H9 (cell line): ENCODE measurements around the gene TMEM165. TPM values are rescaled to one million over a fixed set of nuclear protein-coding genes. Genes with fewer than 3 reads are reported as not detected.

ENCODE experiments used
- DNase-seq: peaks from one replicate; pipeline ENCODE4 v3.0.0-alpha.2; 2017
- H2AFZ ChIP-seq: one replicate; pipeline ENCODE4 v1.6.1; 2013; ENCODE audit warnings: mild to moderate bottlenecking, low read length, control low read depth, moderate library complexity
- H2AK5ac ChIP-seq: 2 replicates; pipeline ENCODE4 v1.6.1; 2013; ENCODE audit warnings: low read length, control low read depth, mixed read lengths; ENCODE audit not compliant: insufficient read length
- H2BK120ac ChIP-seq: one replicate; pipeline ENCODE4 v1.6.1; 2013; ENCODE audit warnings: low read depth, mild to moderate bottlenecking, low read length, control low read depth, inconsistent platforms; ENCODE audit not compliant: poor library complexity, severe bottlenecking
- H2BK12ac ChIP-seq: 2 replicates; pipeline ENCODE4 v1.6.1; 2013; ENCODE audit warnings: low read length, control low read depth, mixed read lengths, low read depth; ENCODE audit not compliant: insufficient read length
- H2BK15ac ChIP-seq: 2 replicates; pipeline ENCODE4 v1.6.1; 2013; ENCODE audit warnings: low read depth, low read length, control low read depth
- H2BK20ac ChIP-seq: one replicate; pipeline ENCODE4 v1.6.1; 2013; ENCODE audit warnings: low read depth, mild to moderate bottlenecking, low read length, control low read depth, inconsistent platforms; ENCODE audit not compliant: poor library complexity, severe bottlenecking
- H2BK5ac ChIP-seq: 2 replicates; pipeline ENCODE4 v1.6.1; 2013; ENCODE audit warnings: low read length, control low read depth, mixed read lengths; ENCODE audit not compliant: insufficient read length
- H3K14ac ChIP-seq: 2 replicates; pipeline ENCODE4 v1.6.1; 2013; ENCODE audit warnings: low read length, control low read depth; ENCODE audit not compliant: insufficient read depth
- H3K18ac ChIP-seq: 2 replicates; pipeline ENCODE4 v1.6.1; 2013; ENCODE audit warnings: low read depth, mild to moderate bottlenecking, mixed read lengths, low read length, control low read depth; ENCODE audit not compliant: insufficient read length
- H3K23ac ChIP-seq: 2 replicates; pipeline ENCODE4 v1.6.1; 2013; ENCODE audit warnings: low read length, control low read depth, mixed read lengths, low read depth; ENCODE audit not compliant: insufficient read length
- H3K23me2 ChIP-seq: 2 replicates; pipeline ENCODE4 v1.6.1; 2013; ENCODE audit warnings: low read depth, mild to moderate bottlenecking, mixed read lengths, low read length, control low read depth; ENCODE audit not compliant: insufficient read length, poor library complexity, severe bottlenecking
- H3K27ac ChIP-seq: 2 replicates; pipeline ENCODE4 v1.5.1; 2013; ENCODE audit warnings: low read length, control low read depth, mixed read lengths, low read depth; ENCODE audit not compliant: insufficient read length
- H3K27me3 ChIP-seq: 2 replicates; pipeline ENCODE4 v1.6.1; 2013; ENCODE audit warnings: low read length, control low read depth, inconsistent platforms; ENCODE audit not compliant: insufficient read depth
- H3K4ac ChIP-seq: 2 replicates; pipeline ENCODE4 v1.6.1; 2013; ENCODE audit warnings: low read depth, mild to moderate bottlenecking, control low read depth, inconsistent platforms, low read length, moderate library complexity
- H3K4me1 ChIP-seq: 2 replicates; pipeline ENCODE4 v1.6.1; 2013; ENCODE audit warnings: low read length, control low read depth, inconsistent platforms; ENCODE audit not compliant: insufficient read depth
- H3K4me2 ChIP-seq: 2 replicates; pipeline ENCODE4 v1.6.1; 2013; ENCODE audit warnings: low read length, control low read depth, mixed read lengths; ENCODE audit not compliant: insufficient read length, insufficient read depth
- H3K56ac ChIP-seq: 2 replicates; pipeline ENCODE4 v1.6.1; 2013; ENCODE audit warnings: low read depth, mild to moderate bottlenecking, mixed read lengths, low read length, control low read depth; ENCODE audit not compliant: insufficient read length
- H3K79me1 ChIP-seq: 2 replicates; pipeline ENCODE4 v1.6.1; 2013; ENCODE audit warnings: low read depth, mild to moderate bottlenecking, moderate library complexity, low read length, control low read depth, inconsistent platforms; ENCODE audit not compliant: insufficient read depth, poor library complexity, severe bottlenecking
- H3K79me2 ChIP-seq: 2 replicates; pipeline ENCODE4 v1.6.1; 2013; ENCODE audit warnings: low read length, control low read depth, inconsistent platforms; ENCODE audit not compliant: insufficient read depth
- H3K9ac ChIP-seq: 2 replicates; pipeline ENCODE4 v1.6.1; 2013; ENCODE audit warnings: low read length, control low read depth, mixed read lengths; ENCODE audit not compliant: insufficient read length; ENCODE audit errors: extremely low read depth
- H3K9me3 ChIP-seq: one replicate; pipeline ENCODE4 v1.6.1; 2013; ENCODE audit warnings: low read depth, low read length, inconsistent platforms; ENCODE audit not compliant: control insufficient read depth
- H3T11ph ChIP-seq: one replicate; pipeline ENCODE4 v1.6.1; 2013; ENCODE audit warnings: mild to moderate bottlenecking, low read length, control low read depth, inconsistent platforms
- H4K20me1 ChIP-seq: one replicate; pipeline ENCODE4 v1.6.1; 2013; ENCODE audit not compliant: control insufficient read depth, insufficient read length, insufficient read depth
- H4K5ac ChIP-seq: 2 replicates; pipeline ENCODE4 v1.6.1; 2013; ENCODE audit warnings: low read depth, mild to moderate bottlenecking, mixed read lengths, low read length, control low read depth; ENCODE audit not compliant: insufficient read length
- H4K8ac ChIP-seq: replicated peaks from 2 replicates; pipeline ENCODE4 v1.6.1; 2013; ENCODE audit warnings: low read length, control low read depth, mixed read lengths, low read depth; ENCODE audit not compliant: insufficient read length
- H4K91ac ChIP-seq: 2 replicates; pipeline ENCODE4 v1.6.1; 2013; ENCODE audit warnings: low read depth, mild to moderate bottlenecking, moderate library complexity, mixed read lengths, low read length, control low read depth; ENCODE audit not compliant: insufficient read length
- H3K27ac Mint-ChIP-seq, 3 experiments: 2 replicates in 2 of 3; 3 replicates in 1 of 3; pipeline ENCODE4 v1.8.0; 2020 to 2021; ENCODE audit warnings: mixed read lengths in 3 of 3, mild to moderate bottlenecking in 1 of 3, moderate library complexity in 1 of 3
- H3K27me3 Mint-ChIP-seq: 2 replicates; pipeline ENCODE4 v1.8.0; 2021; ENCODE audit warnings: low read depth, mild to moderate bottlenecking, moderate library complexity, mixed read lengths
- H3K36me3 Mint-ChIP-seq, 3 experiments: 2 replicates in 2 of 3; 3 replicates in 1 of 3; pipeline ENCODE4 v1.8.0; 2020 to 2021; ENCODE audit warnings: low read depth in 3 of 3, mixed read lengths in 3 of 3; ENCODE audit not compliant: insufficient read depth in 1 of 3
- H3K4me1 Mint-ChIP-seq, 2 experiments: 2 replicates each; pipeline ENCODE4 v1.8.0; 2020; ENCODE audit warnings: mixed read lengths in 2 of 2
- H3K4me3 Mint-ChIP-seq, 2 experiments: 2 replicates in 1 of 2; 3 replicates in 1 of 2; pipeline ENCODE4 v1.8.0; 2020 to 2021; ENCODE audit warnings: mild to moderate bottlenecking in 2 of 2, mixed read lengths in 2 of 2, moderate library complexity in 1 of 2
- H3K9me3 Mint-ChIP-seq, 2 experiments: 2 replicates in 1 of 2; 3 replicates in 1 of 2; pipeline ENCODE4 v1.8.0; 2020; ENCODE audit warnings: mild to moderate bottlenecking in 2 of 2, mixed read lengths in 2 of 2, moderate library complexity in 1 of 2
- CTCF ChIP-seq: fragments of 200-600 bp; sonication (generic); conservative IDR thresholded peaks from 3 replicates; pipeline ENCODE4 v1.8.0; 2021; ENCODE audit warnings: antibody characterized with exemption, mild to moderate bottlenecking
- WGBS: extraction: QIAGEN DNeasy Blood & Tissue Kit; methylation state at CpG from one replicate; pipeline ENCODE4 v1.1.7; 2013; ENCODE audit warnings: missing lambda C conversion rate, low lambda C conversion rate, mixed read lengths; ENCODE audit not compliant: insufficient read length; ENCODE audit errors: extremely low coverage; 5-methylcytosine and 5-hydroxymethylcytosine counted together
- total RNA-seq: library from RNA; stranded (reverse); gene quantifications from 2 replicates; pipeline ENCODE4 v1.2.1, GENCODE V29; 2021

TMEM165 gene
- total RNA-seq, 1 experiment from 2014 or later: 87.2 TPM

GRCh38 chr4:55445921-55446577 is 50.3 kb downstream of the TMEM165 start:
- no peak overlapping the region for H4K91ac ChIP-seq
- Mint-ChIP-seq H3K9me3 (no peaks in the 10 kb centered on the region), H3K36me3 (peaks cover 13 to 50% (median 50%) of the 10 kb centered on the region in 3 experiments; a peak in 6 of 7 replicates), H3K27me3 (no peaks in the 10 kb centered on the region), H3K4me3 (no peak overlapping the region), H3K4me1 (no peaks in the 10 kb centered on the region), H3K27ac (no peak overlapping the region)
- H3K79me2 ChIP-seq: no peaks in the 10 kb centered on the region
- no peak overlapping the region for H2BK20ac ChIP-seq
- TF ChIP-seq CTCF: no peak
- H3K79me1 ChIP-seq: no peaks in the 10 kb centered on the region
- H3K14ac ChIP-seq: no peak overlapping the region
- no peak for DNase-seq
- no peaks in the 10 kb centered on the region for H3K9me3 ChIP-seq
- no peak overlapping the region for H2AK5ac ChIP-seq
- no peak overlapping the region for H2BK5ac ChIP-seq
- no peak overlapping the region for H2BK120ac ChIP-seq
- H3K27me3 ChIP-seq: no peaks in the 10 kb centered on the region
- no peak overlapping the region for H4K8ac ChIP-seq
- H3K4me2 ChIP-seq: no peak overlapping the region
- no peak overlapping the region for H3T11ph ChIP-seq
- H4K20me1 ChIP-seq: no peaks in the 10 kb centered on the region
- H2BK12ac ChIP-seq: no peak overlapping the region
- no CpG with 5 or more reads among the region's 2 CpGs for WGBS
- H3K4me1 ChIP-seq: no peaks in the 10 kb centered on the region
- no peaks in the 10 kb centered on the region for H3K23me2 ChIP-seq
- H3K27ac ChIP-seq: no peak overlapping the region
- no peak overlapping the region for H2AFZ ChIP-seq
- no peak overlapping the region for H2BK15ac ChIP-seq
- H3K23ac ChIP-seq: no peak overlapping the region
- no peak overlapping the region for H3K56ac ChIP-seq
- H3K4ac ChIP-seq: no peak overlapping the region
- H3K9ac ChIP-seq: no peak overlapping the region
- H3K18ac ChIP-seq: no peak overlapping the region
- no peak overlapping the region for H4K5ac ChIP-seq
